ENCODE measurements around the gene RNASE13. TPM values are rescaled to one million over a fixed set of nuclear protein-coding genes. Genes with fewer than 3 reads are reported as not detected.

Gene RNASE13
- total RNA-seq, 1 experiment from 2014 or later = not detected

- intact Hi-C loops (cut with micrococcal nuclease; ENCODE audit: unreplicated experiment) = loop anchor here (1.0 kb wide), 1 partner anchor 14 kb away; no protein-coding TSS in a partner anchor
- Mint-ChIP-seq H3K9me3 (ENCODE audit: unreplicated experiment) (no peaks in the 10 kb centered on the region), H3K27ac (ENCODE audit: unreplicated experiment) (peak overlapping the region; percentile 32), H3K36me3 (ENCODE audit: insufficient read depth, unreplicated experiment) (no peaks in the 10 kb centered on the region), H3K4me1 (ENCODE audit: low read depth, unreplicated experiment) (peaks cover 21% of the 10 kb centered on the region), H3K27me3 (ENCODE audit: insufficient read depth, unreplicated experiment) (peaks cover 5% of the 10 kb centered on the region), H3K4me3 (ENCODE audit: unreplicated experiment) (no peak overlapping the region)
- ChIA-PET CTCF (interaction anchor here (2.1 to 4.0 kb wide), 3 partner anchors 24 to 68 kb away, joined by 13 to 229 read pairs (median 14); no protein-coding TSS in a partner anchor), POLR2A (interaction anchor here (2.0 kb wide), 1 partner anchor 24 kb away, joined by 12 read pairs; no protein-coding TSS in a partner anchor)
- Histone ChIP-seq H3K9me3 (no peaks in the 10 kb centered on the region), H3K4me3 (ENCODE audit: low read depth, low read length) (no peak overlapping the region), H3K27me3 (replicated peaks; ENCODE audit: control insufficient read depth, insufficient read depth, low read length) (no peaks in the 10 kb centered on the region), H3K4me1 (peaks cover 24% of the 10 kb centered on the region), H3K36me3 (ENCODE audit: control insufficient read depth, insufficient read depth, low read length) (no peaks in the 10 kb centered on the region)
- TF ChIP-seq CTCF (IDR thresholded peaks at IDR 0.05; ENCODE audit: insufficient read depth in 1 of 2, low read depth in 1 of 2, low read length in 1 of 2, severe bottlenecking in 1 of 2, unreplicated experiment in 1 of 2) = no peak
- no TSS peak for BruUV-seq (replicated peaks)
- DNase-seq = peak in 1 of 2 experiments; percentile 63
Observed at GRCh38 chr14:21038441-21039422, 4.1 kb upstream of the RNASE13 start.

- no peaks in the 10 kb centered on the region for H3K27me3 ChIP-seq (replicated peaks; ENCODE audit: control insufficient read depth, insufficient read depth, low read length)
- H3K4me1 Mint-ChIP-seq (ENCODE audit: low read depth, unreplicated experiment) = peaks cover 21% of the 10 kb centered on the region
- H3K4me3 ChIP-seq (ENCODE audit: low read depth, low read length) = no peak overlapping the region
- H3K36me3 ChIP-seq (ENCODE audit: control insufficient read depth, insufficient read depth, low read length) = no peaks in the 10 kb centered on the region
- no peaks in the 10 kb centered on the region for H3K9me3 ChIP-seq
- H3K27ac Mint-ChIP-seq (ENCODE audit: unreplicated experiment) = no peak overlapping the region
- H3K4me1 ChIP-seq = peaks cover 24% of the 10 kb centered on the region
- intact Hi-C loops (cut with micrococcal nuclease; ENCODE audit: unreplicated experiment) = no loop called here
- no peak overlapping the region for H3K4me3 Mint-ChIP-seq (ENCODE audit: unreplicated experiment)
- POLR2A ChIA-PET = no interaction called here
- H3K9me3 Mint-ChIP-seq (ENCODE audit: unreplicated experiment) = no peaks in the 10 kb centered on the region
- no peak for DNase-seq
- TF ChIP-seq CTCF (IDR thresholded peaks at IDR 0.05; ENCODE audit: insufficient read depth in 1 of 2, low read depth in 1 of 2, low read length in 1 of 2, severe bottlenecking in 1 of 2, unreplicated experiment in 1 of 2) = no peak
- no TSS peak for BruUV-seq (replicated peaks)
- CTCF ChIA-PET = interaction anchor here (1.4 kb wide), 1 partner anchor 22 kb away, joined by 4 read pairs; no protein-coding TSS in a partner anchor
- no peaks in the 10 kb centered on the region for H3K36me3 Mint-ChIP-seq (ENCODE audit: insufficient read depth, unreplicated experiment)
- peaks cover under 1% of the 10 kb centered on the region for H3K27me3 Mint-ChIP-seq (ENCODE audit: insufficient read depth, unreplicated experiment)
Observed at GRCh38 chr14:21037156-21037555, 2.5 kb upstream of the RNASE13 start.

GRCh38 chr14:21036751-21037150, 2.1 kb upstream of the RNASE13 start:
- H3K4me1 Mint-ChIP-seq (ENCODE audit: low read depth, unreplicated experiment) = peaks cover 21% of the 10 kb centered on the region
- H3K4me3 ChIP-seq (ENCODE audit: low read depth, low read length) = no peak overlapping the region
- ChIA-PET CTCF (interaction anchor here (0.6 to 1.4 kb wide), 3 partner anchors 22 to 335 kb away, joined by 3 to 5 read pairs (median 4); no protein-coding TSS in a partner anchor), POLR2A (no interaction called here)
- H3K9me3 Mint-ChIP-seq (ENCODE audit: unreplicated experiment) = no peaks in the 10 kb centered on the region
- H3K36me3 Mint-ChIP-seq (ENCODE audit: insufficient read depth, unreplicated experiment) = no peaks in the 10 kb centered on the region
- intact Hi-C loops (cut with micrococcal nuclease; ENCODE audit: unreplicated experiment) = no loop called here
- peaks cover 24% of the 10 kb centered on the region for H3K4me1 ChIP-seq
- no peak overlapping the region for H3K4me3 Mint-ChIP-seq (ENCODE audit: unreplicated experiment)
- H3K36me3 ChIP-seq (ENCODE audit: control insufficient read depth, insufficient read depth, low read length) = no peaks in the 10 kb centered on the region
- no peak for TF ChIP-seq CTCF (IDR thresholded peaks at IDR 0.05; ENCODE audit: insufficient read depth in 1 of 2, low read depth in 1 of 2, low read length in 1 of 2, severe bottlenecking in 1 of 2, unreplicated experiment in 1 of 2)
- H3K27me3 ChIP-seq (replicated peaks; ENCODE audit: control insufficient read depth, insufficient read depth, low read length) = no peaks in the 10 kb centered on the region
- no peak overlapping the region for H3K27ac Mint-ChIP-seq (ENCODE audit: unreplicated experiment)
- DNase-seq = no peak
- no TSS peak for BruUV-seq (replicated peaks)
- no peaks in the 10 kb centered on the region for H3K27me3 Mint-ChIP-seq (ENCODE audit: insufficient read depth, unreplicated experiment)
- H3K9me3 ChIP-seq = no peaks in the 10 kb centered on the region

All from Caco-2 (cell line).